HFFc6 (cell line): ENCODE data around the gene ASPM. TPM values are rescaled to one million over a fixed set of nuclear protein-coding genes. Genes with fewer than 3 reads are reported as not detected.
A peak's percentile ranks its signal among the peaks of the same experiment; 100 is the strongest.

ENCODE experiments used
- DNase-seq: peaks from one replicate; pipeline ENCODE4 v3.0.0-alpha.2; 2018
- H3K27ac Mint-ChIP-seq: 2 replicates; pipeline ENCODE4 v1.8.0; 2020; ENCODE audit warnings: mild to moderate bottlenecking, mixed read lengths
- H3K27me3 Mint-ChIP-seq: 2 replicates; pipeline ENCODE4 v1.8.0; 2021; ENCODE audit warnings: mild to moderate bottlenecking, moderate library complexity, mixed read lengths; ENCODE audit not compliant: insufficient read depth
- H3K36me3 Mint-ChIP-seq: 2 replicates; pipeline ENCODE4 v1.8.0; 2021; ENCODE audit warnings: low read depth, mixed read lengths
- H3K4me1 Mint-ChIP-seq: 2 replicates; pipeline ENCODE4 v1.8.0; 2020; ENCODE audit warnings: low read depth, mixed read lengths
- H3K4me3 Mint-ChIP-seq: 2 replicates; pipeline ENCODE4 v1.8.0; 2020; ENCODE audit warnings: mild to moderate bottlenecking, moderate library complexity, mixed read lengths
- H3K9me3 Mint-ChIP-seq: 2 replicates; pipeline ENCODE4 v1.8.0; 2020; ENCODE audit warnings: mild to moderate bottlenecking, mixed read lengths
- total RNA-seq, 6 experiments: library from RNA; stranded (reverse); fragmentation: NEBNext Ultra II Directional; extraction: Animal tissue kit (Norgen Biotek cat#: 25700); gene quantifications; 2 replicates in 1 of 6; 3 replicates in 5 of 6; pipeline ENCODE4 v1.2.3, GENCODE V29; 2021
- TF ChIP-seq, protein P1 (sequence below): fragments of 200-600 bp; sonication (generic); IDR thresholded peaks from 2 replicates; pipeline ENCODE4 v1.5.0; 2021; ENCODE audit warnings: antibody characterized with exemption, mild to moderate bottlenecking

ASPM gene
- total RNA-seq, 6 experiments from 2014 or later, result 20.3 to 46.8 (median 42.0) TPM

DNA sequence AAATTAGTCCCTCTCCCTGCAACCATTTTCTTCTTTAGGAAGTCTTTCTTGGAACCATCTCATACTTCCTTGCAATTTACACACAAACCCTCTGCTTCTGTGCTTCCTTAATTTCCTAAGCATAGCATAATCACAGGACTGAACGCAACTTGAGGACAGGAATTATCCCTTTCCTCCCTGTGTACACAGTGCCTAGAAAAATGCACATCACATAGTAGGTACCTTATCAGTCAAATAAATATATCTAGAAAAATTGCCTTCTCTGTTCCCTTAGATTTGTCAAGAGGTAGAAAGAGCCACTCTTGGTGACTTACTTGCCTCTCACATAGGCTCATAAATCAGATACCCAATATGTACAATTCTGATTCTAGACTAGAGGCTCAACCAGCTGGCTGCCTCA is 4.9 kb downstream of the ASPM start:
- Mint-ChIP-seq H3K27ac (peak overlapping the region; percentile 32), H3K9me3 (no peaks in the 10 kb centered on the region), H3K4me3 (peak overlapping the region; percentile 56), H3K36me3 (peaks cover 42% of the 10 kb centered on the region; the same call in 1 of the 2 replicates), H3K4me1 (peaks cover 74% of the 10 kb centered on the region), H3K27me3 (peaks cover 2% of the 10 kb centered on the region; the same call in 1 of the 2 replicates)
- no peak for DNase-seq
- TF ChIP-seq, protein P1, sequence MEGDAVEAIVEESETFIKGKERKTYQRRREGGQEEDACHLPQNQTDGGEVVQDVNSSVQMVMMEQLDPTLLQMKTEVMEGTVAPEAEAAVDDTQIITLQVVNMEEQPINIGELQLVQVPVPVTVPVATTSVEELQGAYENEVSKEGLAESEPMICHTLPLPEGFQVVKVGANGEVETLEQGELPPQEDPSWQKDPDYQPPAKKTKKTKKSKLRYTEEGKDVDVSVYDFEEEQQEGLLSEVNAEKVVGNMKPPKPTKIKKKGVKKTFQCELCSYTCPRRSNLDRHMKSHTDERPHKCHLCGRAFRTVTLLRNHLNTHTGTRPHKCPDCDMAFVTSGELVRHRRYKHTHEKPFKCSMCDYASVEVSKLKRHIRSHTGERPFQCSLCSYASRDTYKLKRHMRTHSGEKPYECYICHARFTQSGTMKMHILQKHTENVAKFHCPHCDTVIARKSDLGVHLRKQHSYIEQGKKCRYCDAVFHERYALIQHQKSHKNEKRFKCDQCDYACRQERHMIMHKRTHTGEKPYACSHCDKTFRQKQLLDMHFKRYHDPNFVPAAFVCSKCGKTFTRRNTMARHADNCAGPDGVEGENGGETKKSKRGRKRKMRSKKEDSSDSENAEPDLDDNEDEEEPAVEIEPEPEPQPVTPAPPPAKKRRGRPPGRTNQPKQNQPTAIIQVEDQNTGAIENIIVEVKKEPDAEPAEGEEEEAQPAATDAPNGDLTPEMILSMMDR, result no peak

DNA sequence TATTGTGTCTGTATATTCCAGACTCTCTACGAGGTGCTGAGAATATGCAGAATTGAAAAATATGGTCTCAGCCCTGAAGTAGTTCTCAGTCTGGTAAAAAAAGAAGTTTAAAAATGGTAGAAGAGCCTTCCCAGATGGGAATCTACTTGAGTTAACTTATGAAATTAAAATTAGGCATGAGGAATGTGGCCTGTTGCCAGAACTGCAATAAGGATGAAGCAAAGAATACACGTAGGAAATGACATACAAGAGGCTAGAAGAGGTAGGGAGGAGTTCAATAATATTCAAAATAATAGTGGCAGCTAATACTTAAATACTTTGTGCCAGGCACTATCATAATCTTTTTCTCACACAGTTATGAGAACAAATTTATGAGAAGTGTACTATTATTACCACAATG is 6.3 kb downstream of the ASPM start:
- no peak for DNase-seq
- Mint-ChIP-seq H3K4me3 (peak overlapping the region; percentile 4; the same call in 1 of the 2 replicates), H3K4me1 (peaks cover 72% of the 10 kb centered on the region), H3K27me3 (peaks cover 2% of the 10 kb centered on the region; the same call in 1 of the 2 replicates), H3K27ac (peak overlapping the region; percentile 40; the same call in 1 of the 2 replicates), H3K9me3 (no peaks in the 10 kb centered on the region), H3K36me3 (peaks cover 42% of the 10 kb centered on the region; the same call in 1 of the 2 replicates)
- TF ChIP-seq, protein P1, result no peak

DNA sequence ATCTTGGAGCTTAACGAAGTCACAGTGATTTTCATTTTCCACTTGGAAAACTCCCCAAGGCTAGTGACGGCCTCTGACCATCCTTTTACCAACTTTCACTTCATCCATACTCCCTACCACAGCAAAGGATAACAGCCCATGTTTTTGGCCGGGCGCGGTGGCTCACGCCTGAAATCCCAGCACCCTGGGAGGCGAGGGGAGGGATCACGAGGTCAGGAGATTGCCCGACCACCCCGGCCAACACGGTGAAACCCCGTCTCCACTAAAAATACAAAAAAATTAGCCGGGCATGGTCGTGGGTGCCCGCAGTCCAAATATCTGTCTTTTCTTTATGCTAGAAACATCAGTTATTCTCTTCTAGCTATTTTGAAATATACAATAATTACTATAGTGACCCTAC is 7.3 kb downstream of the ASPM start:
- H3K27me3 Mint-ChIP-seq, result peaks cover 2% of the 10 kb centered on the region; the same call in 1 of the 2 replicates
- DNase-seq, result no peak
- no peaks in the 10 kb centered on the region for H3K9me3 Mint-ChIP-seq
- H3K4me1 Mint-ChIP-seq, result peaks cover 70% of the 10 kb centered on the region
- peaks cover 42% of the 10 kb centered on the region; the same call in 1 of the 2 replicates for H3K36me3 Mint-ChIP-seq
- TF ChIP-seq, protein P1, result no peak
- H3K27ac Mint-ChIP-seq, result peak overlapping the region; percentile 60
- no peak overlapping the region for H3K4me3 Mint-ChIP-seq

DNA sequence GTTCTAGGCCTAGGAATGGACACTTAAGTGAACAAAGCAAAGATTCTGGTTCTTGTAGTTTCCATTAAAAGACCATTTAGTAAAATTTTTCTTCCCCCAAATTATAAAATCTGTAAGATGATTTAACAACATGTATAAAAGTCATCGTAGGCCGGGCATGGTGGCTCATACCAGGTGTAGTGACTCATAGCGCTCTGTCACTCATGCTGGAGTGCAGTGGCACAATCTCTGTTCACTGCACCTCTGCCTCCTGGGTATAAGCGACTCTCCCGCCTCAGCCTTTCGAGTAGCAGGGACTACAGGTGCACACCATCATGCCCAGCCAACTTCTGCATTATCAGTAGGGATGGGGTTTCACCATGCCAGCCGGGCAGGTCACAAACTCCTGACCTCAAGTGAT is 9.1 kb downstream of the ASPM start:
- peaks cover 67% of the 10 kb centered on the region for H3K4me1 Mint-ChIP-seq
- peaks cover 2% of the 10 kb centered on the region; the same call in 1 of the 2 replicates for H3K27me3 Mint-ChIP-seq
- no peak overlapping the region; the same call in 1 of the 2 replicates for H3K27ac Mint-ChIP-seq

DNA sequence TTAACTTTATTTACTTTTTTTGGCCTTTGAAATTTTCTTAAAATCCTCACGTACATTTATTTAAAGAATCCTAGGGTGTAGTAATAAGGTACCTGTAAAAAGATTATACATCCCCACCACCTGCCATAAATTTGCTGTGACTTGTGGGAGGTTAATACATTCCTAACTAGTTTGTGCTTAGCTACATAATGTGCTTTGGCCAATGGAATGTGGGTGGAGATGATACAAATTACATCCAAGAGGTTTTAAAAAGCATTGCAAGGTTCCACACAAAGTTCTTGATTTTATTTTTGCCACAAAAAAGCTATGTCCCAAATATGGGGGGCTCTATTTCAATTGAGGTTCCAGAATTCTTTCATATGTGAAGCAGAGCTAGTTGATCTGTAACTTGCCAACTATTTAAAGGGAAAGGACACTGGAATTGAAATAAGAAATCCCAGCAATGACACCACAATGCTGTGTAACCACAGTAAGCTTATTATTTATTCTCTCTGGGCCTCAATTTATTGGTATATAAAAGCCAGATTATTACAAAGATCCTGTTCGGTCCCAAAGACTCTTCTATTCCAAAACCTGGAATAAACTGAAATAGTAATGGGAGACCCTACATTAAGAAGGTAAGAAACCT is 15.7 kb downstream of the ASPM start:
- Mint-ChIP-seq H3K27ac (peak overlapping the region; percentile 88), H3K4me3 (peak overlapping the region; percentile 83), H3K36me3 (peaks cover 27% of the 10 kb centered on the region), H3K4me1 (peaks cover 62% of the 10 kb centered on the region), H3K9me3 (no peaks in the 10 kb centered on the region), H3K27me3 (no peaks in the 10 kb centered on the region)
- TF ChIP-seq, protein P1, result peak; percentile 45; the same call in 1 of the 2 replicates
- DNase-seq, result peak; percentile 69

More for the DNA sequence above, 9.1 kb downstream of the ASPM start:
- TF ChIP-seq, protein P1, result no peak
- H3K9me3 Mint-ChIP-seq, result no peaks in the 10 kb centered on the region
- H3K36me3 Mint-ChIP-seq, result peaks cover 42% of the 10 kb centered on the region
- no peak overlapping the region for H3K4me3 Mint-ChIP-seq
- DNase-seq, result no peak
